Measurements from ENCODE around the gene CCDC170. TPM values are rescaled to one million over a fixed set of nuclear protein-coding genes. Genes with fewer than 3 reads are reported as not detected.
A peak's percentile ranks its signal among the peaks of the same experiment; 100 is the strongest.

CCDC170 gene
- total and polyA plus RNA-seq, 2 experiments from 2014 or later = 0.03 TPM; not detected in 1

DNA sequence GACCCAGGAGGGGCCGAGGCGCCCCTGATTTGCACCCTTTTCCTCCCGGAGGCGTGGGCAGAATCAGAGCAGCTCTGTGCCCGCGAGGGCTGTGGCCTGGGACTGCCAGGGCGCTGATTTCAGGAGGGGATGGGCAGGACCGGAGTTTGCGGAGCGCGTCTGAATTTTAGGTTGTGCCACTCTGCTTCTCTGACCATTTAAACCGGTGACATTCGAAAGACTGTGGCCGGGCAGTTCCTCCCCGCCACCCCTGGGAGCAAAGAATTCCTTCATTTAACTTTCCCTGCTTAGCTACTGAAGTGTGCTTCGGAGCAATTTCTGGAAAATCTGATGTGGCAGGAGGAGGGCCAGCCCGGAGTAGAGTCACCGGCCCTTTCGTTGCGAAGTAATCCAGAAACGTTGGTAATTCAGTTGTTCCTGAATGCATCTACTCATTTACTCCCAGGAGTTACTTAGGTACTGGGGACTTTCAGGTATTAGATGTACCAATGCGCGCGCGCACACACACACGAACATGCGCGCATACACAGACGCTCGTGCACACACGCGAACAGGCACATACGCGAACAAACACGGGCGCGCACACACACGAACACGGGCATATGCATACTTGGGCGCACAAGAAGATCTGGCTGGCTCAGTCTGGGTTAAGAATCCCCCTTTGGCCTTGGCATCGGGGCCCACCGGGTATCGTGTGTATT lies 568 bp downstream of the CCDC170 start:
- DNase-seq (ENCODE audit: low read depth in 1 of 2, low spot score in 1 of 2) = peak; percentile 32 to 54
- no peak overlapping the region for H3K27ac ChIP-seq
- H3K27me3 ChIP-seq = peaks cover 56% of the 10 kb centered on the region
- no peaks in the 10 kb centered on the region for H3K4me1 ChIP-seq (ENCODE audit: low read depth)
- peak overlapping the region; percentile 82 for H3K4me3 ChIP-seq
- H3K9me3 ChIP-seq (ENCODE audit: low read depth) = no peaks in the 10 kb centered on the region
- TF ChIP-seq, protein P1, sequence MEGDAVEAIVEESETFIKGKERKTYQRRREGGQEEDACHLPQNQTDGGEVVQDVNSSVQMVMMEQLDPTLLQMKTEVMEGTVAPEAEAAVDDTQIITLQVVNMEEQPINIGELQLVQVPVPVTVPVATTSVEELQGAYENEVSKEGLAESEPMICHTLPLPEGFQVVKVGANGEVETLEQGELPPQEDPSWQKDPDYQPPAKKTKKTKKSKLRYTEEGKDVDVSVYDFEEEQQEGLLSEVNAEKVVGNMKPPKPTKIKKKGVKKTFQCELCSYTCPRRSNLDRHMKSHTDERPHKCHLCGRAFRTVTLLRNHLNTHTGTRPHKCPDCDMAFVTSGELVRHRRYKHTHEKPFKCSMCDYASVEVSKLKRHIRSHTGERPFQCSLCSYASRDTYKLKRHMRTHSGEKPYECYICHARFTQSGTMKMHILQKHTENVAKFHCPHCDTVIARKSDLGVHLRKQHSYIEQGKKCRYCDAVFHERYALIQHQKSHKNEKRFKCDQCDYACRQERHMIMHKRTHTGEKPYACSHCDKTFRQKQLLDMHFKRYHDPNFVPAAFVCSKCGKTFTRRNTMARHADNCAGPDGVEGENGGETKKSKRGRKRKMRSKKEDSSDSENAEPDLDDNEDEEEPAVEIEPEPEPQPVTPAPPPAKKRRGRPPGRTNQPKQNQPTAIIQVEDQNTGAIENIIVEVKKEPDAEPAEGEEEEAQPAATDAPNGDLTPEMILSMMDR (IDR thresholded peaks at IDR 0.05; ENCODE audit: low read depth, low read length) = no peak
- H3K36me3 ChIP-seq = no peaks in the 10 kb centered on the region

DNA sequence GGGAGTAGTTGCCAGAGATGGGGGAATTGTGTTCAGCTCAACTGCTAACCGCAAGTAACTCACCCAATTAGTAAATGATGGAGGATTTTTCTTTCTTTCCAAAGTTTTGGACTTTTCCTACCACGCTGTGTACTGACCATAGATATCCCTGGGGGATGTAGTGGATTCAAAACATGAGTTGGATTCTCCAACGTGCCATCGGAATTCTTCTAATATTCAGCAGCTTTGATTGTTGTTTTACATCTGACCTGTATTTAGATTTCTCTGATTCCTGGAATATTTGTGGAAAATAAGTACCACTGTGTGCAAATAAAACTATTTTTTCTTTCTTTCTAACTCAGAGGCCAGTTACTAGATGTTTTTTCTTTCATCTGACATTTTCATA lies 1.1 kb downstream of the CCDC170 start:
- Histone ChIP-seq H3K27ac (no peak overlapping the region), H3K9me3 (ENCODE audit: low read depth) (no peaks in the 10 kb centered on the region), H3K4me1 (ENCODE audit: low read depth) (no peaks in the 10 kb centered on the region), H3K36me3 (no peaks in the 10 kb centered on the region), H3K4me3 (peak overlapping the region; percentile 82), H3K27me3 (peaks cover 56% of the 10 kb centered on the region)
- TF ChIP-seq, protein P1 (IDR thresholded peaks at IDR 0.05; ENCODE audit: low read depth, low read length) = no peak
- peak in 1 of 2 donors; percentile 8 for DNase-seq (ENCODE audit: low read depth in 1 of 2, low spot score in 1 of 2)

DNA sequence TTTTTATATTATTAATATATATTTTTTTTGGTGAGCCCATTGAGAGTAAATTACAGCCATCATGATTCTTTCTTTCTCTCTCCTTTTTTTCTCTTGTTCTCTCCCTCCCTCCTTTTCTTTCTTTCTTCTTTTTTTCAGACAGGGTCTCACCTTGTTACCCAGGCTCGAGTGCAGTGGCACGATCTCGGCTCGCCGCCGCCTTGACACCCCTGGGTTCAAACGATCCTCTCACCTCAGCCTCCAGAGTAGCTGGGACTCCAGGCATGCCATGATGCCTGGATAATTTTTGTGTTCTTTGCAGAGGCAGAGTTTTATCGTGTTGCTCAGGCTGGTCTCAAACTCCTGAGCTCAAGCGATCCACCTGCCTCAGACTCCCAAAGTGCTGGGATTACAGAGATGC lies 1.6 kb downstream of the CCDC170 start:
- Histone ChIP-seq H3K27ac (no peak overlapping the region), H3K36me3 (no peaks in the 10 kb centered on the region), H3K4me3 (no peak overlapping the region), H3K9me3 (ENCODE audit: low read depth) (no peaks in the 10 kb centered on the region), H3K27me3 (peaks cover 56% of the 10 kb centered on the region), H3K4me1 (ENCODE audit: low read depth) (no peaks in the 10 kb centered on the region)
- TF ChIP-seq, protein P1 (IDR thresholded peaks at IDR 0.05; ENCODE audit: low read depth, low read length) = no peak
- no peak for DNase-seq (ENCODE audit: low read depth in 1 of 2, low spot score in 1 of 2)

DNA sequence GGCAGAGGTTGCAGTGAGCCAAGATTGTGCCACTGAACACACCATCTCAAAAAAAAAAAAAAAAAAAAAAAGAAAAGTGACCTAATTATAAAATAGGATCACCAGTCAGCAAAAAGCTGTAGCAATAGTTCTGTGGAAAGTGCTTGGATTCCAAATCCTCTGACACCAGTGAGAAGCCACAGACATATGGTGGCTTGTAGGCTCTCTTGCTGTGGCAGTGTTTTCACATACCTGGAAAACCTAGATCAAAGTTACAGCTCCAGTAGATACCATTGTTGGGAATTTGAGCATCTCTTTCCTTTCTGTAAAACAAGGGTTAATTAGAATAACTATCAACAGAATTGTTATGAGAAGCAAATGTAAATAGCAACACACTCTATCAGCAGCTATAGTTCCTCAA lies 4.1 kb downstream of the CCDC170 start:
- Histone ChIP-seq H3K36me3 (no peaks in the 10 kb centered on the region), H3K9me3 (ENCODE audit: low read depth) (no peaks in the 10 kb centered on the region), H3K27ac (no peak overlapping the region), H3K27me3 (peaks cover 53% of the 10 kb centered on the region), H3K4me1 (ENCODE audit: low read depth) (no peaks in the 10 kb centered on the region), H3K4me3 (no peak overlapping the region)
- TF ChIP-seq, protein P1 (IDR thresholded peaks at IDR 0.05; ENCODE audit: low read depth, low read length) = no peak
- DNase-seq (ENCODE audit: low read depth in 1 of 2, low spot score in 1 of 2) = no peak

DNA sequence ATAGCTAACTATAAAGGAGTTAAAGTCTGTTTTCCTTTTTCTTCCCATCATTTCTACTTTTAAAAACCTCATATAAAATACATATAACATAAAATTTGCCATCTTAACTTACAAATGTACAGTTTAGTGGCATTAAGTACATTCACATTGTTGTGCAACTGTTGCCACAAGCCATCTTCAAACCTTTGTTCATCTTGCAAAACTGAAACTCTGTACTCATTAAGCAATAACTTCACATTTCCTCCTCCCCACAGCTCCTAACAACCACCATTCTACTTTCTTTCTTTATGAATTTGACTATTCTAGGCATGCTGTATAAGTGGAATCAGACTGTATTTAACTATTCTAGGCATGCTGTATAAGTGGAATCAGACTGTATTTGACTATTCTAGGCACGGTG lies 4.5 kb downstream of the CCDC170 start:
- Histone ChIP-seq H3K4me3 (no peak overlapping the region), H3K4me1 (ENCODE audit: low read depth) (no peaks in the 10 kb centered on the region), H3K27ac (no peak overlapping the region), H3K27me3 (peaks cover 49% of the 10 kb centered on the region), H3K9me3 (ENCODE audit: low read depth) (no peaks in the 10 kb centered on the region), H3K36me3 (no peaks in the 10 kb centered on the region)
- DNase-seq (ENCODE audit: low read depth in 1 of 2, low spot score in 1 of 2) = peak in 1 of 2 donors; percentile 57
- TF ChIP-seq, protein P1 (IDR thresholded peaks at IDR 0.05; ENCODE audit: low read depth, low read length) = no peak
